Panc1 (cell line): ENCODE results near the gene MEGF11. TPM values are rescaled to one million over a fixed set of nuclear protein-coding genes. Genes with fewer than 3 reads are reported as not detected.

Source experiments
- ATAC-seq: fragments of 200-7000 bp; cut with Tn5 transposase; 2 replicates; pipeline ENCODE4 v1.9.1; 2020; ENCODE audit warnings: mild to moderate bottlenecking, moderate library complexity
- BruUV-seq: library from RNA; stranded (reverse); fragments of 400-500 nt; replicated peaks from 2 replicates; lab custom pipeline; 2021; lab: Mats Ljungman, UMichigan
- CTCF ChIA-PET: fragments of 300-600 bp; sonication (Branson Sonifier 250); formaldehyde crosslinking; loops from one replicate; lab custom pipeline; 2022; ENCODE audit warnings: antibody characterized with exemption; lab: Charles Lee
- POLR2A ChIA-PET: fragments of 300-600 bp; sonication (Branson Sonifier 250); formaldehyde crosslinking; loops from one replicate; lab custom pipeline; 2022; ENCODE audit warnings: antibody characterized with exemption; lab: Charles Lee
- DNase-seq: peaks from one replicate; pipeline ENCODE4 v3.0.0-alpha.2; 2010; ENCODE audit warnings: low read depth, low spot score
- H3K27ac ChIP-seq: 2 replicates; pipeline ENCODE4 v1.5.1; 2011; ENCODE audit warnings: mild to moderate bottlenecking, low read length, inconsistent platforms
- H3K27me3 ChIP-seq: fragments of 200-500 bp; sonication (Bioruptor generic); 2 replicates; pipeline ENCODE4 v1.6.0; 2014; ENCODE audit warnings: low read length, inconsistent platforms; ENCODE audit not compliant: control insufficient read depth, insufficient read depth
- H3K36me3 ChIP-seq: fragments of 200-500 bp; sonication (Bioruptor generic); 2 replicates; pipeline ENCODE4 v1.5.1; 2014; ENCODE audit warnings: inconsistent platforms, mild to moderate bottlenecking, low read length, moderate library complexity; ENCODE audit not compliant: control insufficient read depth, insufficient read depth
- H3K4me1 ChIP-seq: 2 replicates; pipeline ENCODE4 v1.5.1; 2011; ENCODE audit warnings: inconsistent platforms, mild to moderate bottlenecking, low read length, moderate library complexity; ENCODE audit not compliant: control insufficient read depth, insufficient read depth
- H3K4me3 ChIP-seq, 2 experiments: 2 replicates each; pipeline ENCODE4 v1.5.1; 2011 to 2012; ENCODE audit warnings: low read depth in 2 of 2, low read length in 2 of 2, mild to moderate bottlenecking in 2 of 2, inconsistent platforms in 1 of 2, moderate library complexity in 1 of 2
- H3K9me3 ChIP-seq: fragments of 200-500 bp; sonication (Bioruptor generic); 2 replicates; pipeline ENCODE4 v1.5.1; 2014; ENCODE audit warnings: low read depth, mild to moderate bottlenecking, inconsistent platforms, low read length, moderate library complexity; ENCODE audit not compliant: control insufficient read depth, insufficient read depth
- POLR2AphosphoS5 ChIP-seq: IDR thresholded peaks from 2 replicates; pipeline ENCODE4 v1.6.1; 2012; ENCODE audit warnings: mild to moderate bottlenecking, low read depth, low read length, moderate library complexity
- SIN3A ChIP-seq: IDR thresholded peaks from 2 replicates; pipeline ENCODE4 v1.6.1; 2012; ENCODE audit warnings: low read depth, mild to moderate bottlenecking, low read length, moderate library complexity, borderline replicate concordance; ENCODE audit not compliant: insufficient read depth
- TCF7L2 ChIP-seq: IDR thresholded peaks from 2 replicates; pipeline ENCODE4 v1.6.1; 2011; ENCODE audit warnings: mild to moderate bottlenecking, low read depth, low read length, inconsistent platforms
- in situ Hi-C: cut with HindIII; loops from 2 replicates; pipeline ENCODE4 v1.10.0; 2016; ENCODE audit warnings: low sequenced_read_pairs, low pct_unique_long_range_greater_than_20kb
- intact Hi-C: fragments of 100-400 bp; cut with micrococcal nuclease; formaldehyde crosslinking; loops from one replicate; pipeline ENCODE4 v1.10.0; 2022; ENCODE audit not compliant: unreplicated experiment
- total RNA-seq: library from RNA; stranded (reverse); gene quantifications from one replicate; pipeline ENCODE4 v1.2.1, GENCODE V29; 2021; ENCODE audit not compliant: unreplicated experiment
- TF ChIP-seq, protein P1 (sequence below), 2 experiments: IDR thresholded peaks; 2 replicates each; pipeline ENCODE4 v1.6.1; 2011 to 2012; ENCODE audit warnings: low read depth in 2 of 2, control low read depth in 1 of 2, low read length in 1 of 2, mild to moderate bottlenecking in 1 of 2, moderate library complexity in 1 of 2; ENCODE audit not compliant: insufficient read depth in 1 of 2
- TF ChIP-seq, protein P2 (sequence below): fragments of 450-650 bp; IDR thresholded peaks from 2 replicates; pipeline ENCODE4 v1.5.1; 2017; ENCODE audit warnings: mild to moderate bottlenecking

The MEGF11 gene
- total RNA-seq, 1 experiment from 2014 or later, result 0.95 TPM

DNA sequence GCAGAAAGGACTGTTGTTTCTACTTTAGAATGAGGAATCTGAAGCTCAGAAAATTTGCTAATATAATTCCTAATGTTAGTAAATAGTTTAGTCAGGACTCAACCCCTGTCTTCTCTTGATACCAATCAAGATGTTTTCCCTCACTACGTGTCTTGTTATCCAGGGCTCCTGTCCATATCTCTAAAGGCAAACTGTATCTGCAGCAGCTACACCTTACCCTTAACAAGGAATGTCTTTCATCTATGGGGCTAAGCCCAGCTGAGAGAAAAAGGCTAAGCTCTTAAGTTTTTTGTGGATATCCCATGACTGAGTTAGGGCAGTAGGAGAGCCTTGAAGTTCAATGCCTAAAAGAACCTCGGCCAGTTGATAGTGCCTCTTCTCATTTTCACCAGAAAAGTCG is 351.7 kb downstream of the MEGF11 start:
- POLR2A ChIA-PET, result interaction anchor here (0.6 kb wide), 1 partner anchor 104 kb away, joined by 4 read pairs; no protein-coding TSS in a partner anchor

DNA sequence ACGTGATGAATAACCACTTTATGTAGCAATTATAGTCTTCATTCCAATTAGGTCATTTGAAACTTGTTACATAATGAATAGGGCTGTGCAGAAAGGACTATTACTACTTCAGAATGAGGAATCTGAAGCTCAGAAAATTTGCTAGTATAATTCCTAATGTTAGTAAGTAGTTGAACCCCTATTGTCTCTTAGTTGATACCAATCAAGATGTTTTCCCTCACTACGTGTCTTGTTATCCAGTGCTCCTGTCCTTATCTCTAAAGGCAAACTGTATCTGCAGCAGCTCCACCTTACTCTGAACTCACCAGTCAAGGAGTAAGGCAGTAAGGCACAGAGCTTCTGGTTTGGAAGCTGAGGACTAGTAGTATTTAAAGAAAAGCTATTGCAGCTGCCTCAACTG is 352.2 kb downstream of the MEGF11 start:
- DNase-seq, result no peak
- TF ChIP-seq SIN3A, result no peak
- ChIA-PET POLR2A (no interaction called here), CTCF (no interaction called here)
- no peak for ATAC-seq
- no peaks in the 10 kb centered on the region for H3K9me3 ChIP-seq
- no peak overlapping the region for H3K4me3 ChIP-seq
- H3K27me3 ChIP-seq, result no peaks in the 10 kb centered on the region
- no TSS peak for BruUV-seq
- intact Hi-C loops (no loop called here), in situ Hi-C loops (no loop called here)
- peaks cover 12% of the 10 kb centered on the region for H3K36me3 ChIP-seq
- H3K27ac ChIP-seq, result no peak overlapping the region
- no peaks in the 10 kb centered on the region for H3K4me1 ChIP-seq

More for the DNA sequence above, 351.7 kb downstream of the MEGF11 start:
- DNase-seq (no peak), ATAC-seq (no peak)
- CTCF ChIA-PET, result no interaction called here
- in situ Hi-C loops, result no loop called here
- Histone ChIP-seq H3K4me1 (no peaks in the 10 kb centered on the region), H3K36me3 (peaks cover 12% of the 10 kb centered on the region), H3K27me3 (no peaks in the 10 kb centered on the region), H3K9me3 (no peaks in the 10 kb centered on the region), H3K4me3 (no peak overlapping the region), H3K27ac (no peak overlapping the region)
- BruUV-seq, result no TSS peak
- no peak for TF ChIP-seq TCF7L2
- TF ChIP-seq, protein P1, sequence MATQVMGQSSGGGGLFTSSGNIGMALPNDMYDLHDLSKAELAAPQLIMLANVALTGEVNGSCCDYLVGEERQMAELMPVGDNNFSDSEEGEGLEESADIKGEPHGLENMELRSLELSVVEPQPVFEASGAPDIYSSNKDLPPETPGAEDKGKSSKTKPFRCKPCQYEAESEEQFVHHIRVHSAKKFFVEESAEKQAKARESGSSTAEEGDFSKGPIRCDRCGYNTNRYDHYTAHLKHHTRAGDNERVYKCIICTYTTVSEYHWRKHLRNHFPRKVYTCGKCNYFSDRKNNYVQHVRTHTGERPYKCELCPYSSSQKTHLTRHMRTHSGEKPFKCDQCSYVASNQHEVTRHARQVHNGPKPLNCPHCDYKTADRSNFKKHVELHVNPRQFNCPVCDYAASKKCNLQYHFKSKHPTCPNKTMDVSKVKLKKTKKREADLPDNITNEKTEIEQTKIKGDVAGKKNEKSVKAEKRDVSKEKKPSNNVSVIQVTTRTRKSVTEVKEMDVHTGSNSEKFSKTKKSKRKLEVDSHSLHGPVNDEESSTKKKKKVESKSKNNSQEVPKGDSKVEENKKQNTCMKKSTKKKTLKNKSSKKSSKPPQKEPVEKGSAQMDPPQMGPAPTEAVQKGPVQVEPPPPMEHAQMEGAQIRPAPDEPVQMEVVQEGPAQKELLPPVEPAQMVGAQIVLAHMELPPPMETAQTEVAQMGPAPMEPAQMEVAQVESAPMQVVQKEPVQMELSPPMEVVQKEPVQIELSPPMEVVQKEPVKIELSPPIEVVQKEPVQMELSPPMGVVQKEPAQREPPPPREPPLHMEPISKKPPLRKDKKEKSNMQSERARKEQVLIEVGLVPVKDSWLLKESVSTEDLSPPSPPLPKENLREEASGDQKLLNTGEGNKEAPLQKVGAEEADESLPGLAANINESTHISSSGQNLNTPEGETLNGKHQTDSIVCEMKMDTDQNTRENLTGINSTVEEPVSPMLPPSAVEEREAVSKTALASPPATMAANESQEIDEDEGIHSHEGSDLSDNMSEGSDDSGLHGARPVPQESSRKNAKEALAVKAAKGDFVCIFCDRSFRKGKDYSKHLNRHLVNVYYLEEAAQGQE (IDR thresholded peaks at IDR 0.05; ENCODE audit: insufficient read depth in 1 of 2, low read depth in 2 of 2, low read length in 1 of 2), result no peak
- no peak for TF ChIP-seq SIN3A
- TF ChIP-seq POLR2AphosphoS5, result no peak
- TF ChIP-seq, protein P2, sequence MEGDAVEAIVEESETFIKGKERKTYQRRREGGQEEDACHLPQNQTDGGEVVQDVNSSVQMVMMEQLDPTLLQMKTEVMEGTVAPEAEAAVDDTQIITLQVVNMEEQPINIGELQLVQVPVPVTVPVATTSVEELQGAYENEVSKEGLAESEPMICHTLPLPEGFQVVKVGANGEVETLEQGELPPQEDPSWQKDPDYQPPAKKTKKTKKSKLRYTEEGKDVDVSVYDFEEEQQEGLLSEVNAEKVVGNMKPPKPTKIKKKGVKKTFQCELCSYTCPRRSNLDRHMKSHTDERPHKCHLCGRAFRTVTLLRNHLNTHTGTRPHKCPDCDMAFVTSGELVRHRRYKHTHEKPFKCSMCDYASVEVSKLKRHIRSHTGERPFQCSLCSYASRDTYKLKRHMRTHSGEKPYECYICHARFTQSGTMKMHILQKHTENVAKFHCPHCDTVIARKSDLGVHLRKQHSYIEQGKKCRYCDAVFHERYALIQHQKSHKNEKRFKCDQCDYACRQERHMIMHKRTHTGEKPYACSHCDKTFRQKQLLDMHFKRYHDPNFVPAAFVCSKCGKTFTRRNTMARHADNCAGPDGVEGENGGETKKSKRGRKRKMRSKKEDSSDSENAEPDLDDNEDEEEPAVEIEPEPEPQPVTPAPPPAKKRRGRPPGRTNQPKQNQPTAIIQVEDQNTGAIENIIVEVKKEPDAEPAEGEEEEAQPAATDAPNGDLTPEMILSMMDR, result no peak
- intact Hi-C loops, result no loop called here

DNA sequence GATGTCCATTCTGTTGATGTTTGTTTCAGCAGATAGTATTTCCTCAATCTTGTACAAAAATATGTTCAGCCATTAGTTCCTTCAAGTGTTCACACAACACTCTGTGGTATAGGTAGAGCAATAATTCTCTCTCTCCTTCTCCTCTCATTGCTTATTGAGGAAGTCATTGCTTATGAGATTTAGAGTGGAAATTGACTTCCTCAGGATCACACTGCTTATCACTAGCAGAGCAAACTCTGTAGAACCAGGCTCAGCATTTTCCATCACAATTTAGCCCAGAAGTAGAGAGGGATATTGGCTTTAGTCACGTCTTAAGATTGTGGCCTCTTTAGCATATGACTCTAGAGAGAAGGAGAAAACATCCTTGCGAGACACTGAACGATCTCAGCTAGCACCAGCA is 353.1 kb downstream of the MEGF11 start:
- Histone ChIP-seq H3K36me3 (peaks cover 16% of the 10 kb centered on the region), H3K4me1 (no peaks in the 10 kb centered on the region), H3K4me3 (no peak overlapping the region), H3K27me3 (no peaks in the 10 kb centered on the region), H3K9me3 (no peaks in the 10 kb centered on the region), H3K27ac (no peak overlapping the region)
- CTCF ChIA-PET, result no interaction called here
- DNase-seq, result no peak
- intact Hi-C loops, result no loop called here
- BruUV-seq, result no TSS peak
- TF ChIP-seq POLR2AphosphoS5 (no peak), SIN3A (no peak), TCF7L2 (no peak)
- TF ChIP-seq, protein P2, result no peak
- TF ChIP-seq, protein P1 (IDR thresholded peaks at IDR 0.05; ENCODE audit: insufficient read depth in 1 of 2, low read depth in 2 of 2, low read length in 1 of 2), result no peak
- no peak for ATAC-seq
- in situ Hi-C loops, result no loop called here
- POLR2A ChIA-PET, result interaction anchor here (0.6 kb wide), 1 partner anchor 260 kb away, joined by 3 read pairs; no protein-coding TSS in a partner anchor
